HepG2 (cell line): ENCODE measurements around the gene RGS14.

Experiments
- CTCF ChIP-seq: sonication (generic); formaldehyde crosslinking; IDR thresholded peaks from 2 replicates; pipeline ENCODE4 v1.5.0; 2020; ENCODE audit warnings: mild to moderate bottlenecking, missing genetic modification reagents, moderate library complexity
- FOXM1 ChIP-seq: sonication (generic); formaldehyde crosslinking; IDR thresholded peaks from 2 replicates; pipeline ENCODE4 v1.5.0; 2020; ENCODE audit warnings: missing genetic modification reagents
- IRF2 ChIP-seq: IDR thresholded peaks from 2 replicates; pipeline ENCODE4 v1.6.1; 2018; ENCODE audit warnings: missing genetic modification reagents, missing compliant biosample characterization
- NFRKB ChIP-seq: fragments of 450-650 bp; IDR thresholded peaks from 2 replicates; pipeline ENCODE4 v1.6.1; 2017
- NR2F1 ChIP-seq, 2 experiments: fragments of 450-650 bp in 1 of 2; formaldehyde crosslinking in 1 of 2; IDR thresholded peaks; 2 replicates each; pipeline versions ENCODE4 v1.5.0 to v1.6.1; 2016 to 2020; ENCODE audit warnings: mild to moderate bottlenecking in 1 of 2, missing compliant biosample characterization in 1 of 2, missing genetic modification reagents in 1 of 2, moderate library complexity in 1 of 2
- RBM22 ChIP-seq: fragments of 200-400 bp; formaldehyde crosslinking; optimal IDR thresholded peaks from 2 replicates; pipeline ENCODE3; 2017; ENCODE audit warnings: mild to moderate bottlenecking, low read length, moderate library complexity
- U2AF1 ChIP-seq: fragments of 200-400 bp; formaldehyde crosslinking; optimal IDR thresholded peaks from 2 replicates; pipeline ENCODE3; 2017; ENCODE audit warnings: mild to moderate bottlenecking, low read depth, low read length

- no peak for TF ChIP-seq U2AF1
- TF ChIP-seq RBM22: no peak
- TF ChIP-seq FOXM1: no peak
- no peak for TF ChIP-seq NFRKB
- no peak for TF ChIP-seq CTCF
- TF ChIP-seq IRF2 (CRISPR knock-in tag): no peak
- no peak for TF ChIP-seq NR2F1 (CRISPR knock-in tag; IDR thresholded peaks at IDR 0.05)
Measured at GRCh38 chr5:177350776-177351391, 6.8 kb upstream of the RGS14 start.
